ENCODE measurements around the gene RETSAT.

DNA sequence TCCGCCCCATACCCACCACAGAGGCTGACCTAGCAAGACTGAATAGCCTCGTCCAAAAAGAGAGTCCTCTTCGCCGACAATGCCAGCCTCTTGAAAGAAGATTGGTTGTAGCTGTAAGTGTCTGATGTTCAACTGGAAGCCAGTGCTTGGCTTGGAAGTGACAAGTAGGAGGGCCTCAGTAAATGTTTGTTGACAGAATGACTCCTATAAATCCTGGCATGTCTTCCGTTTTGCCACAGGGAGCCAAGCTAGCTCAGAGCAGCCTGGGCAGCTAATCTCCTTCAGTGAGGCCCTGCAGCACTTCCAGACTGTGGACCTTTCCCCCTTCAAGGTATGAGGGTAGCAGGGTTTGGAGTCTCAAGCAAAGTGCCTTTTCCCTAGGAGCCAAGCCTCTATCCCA is 15.2 kb upstream of the RETSAT start:
- TF ChIP-seq POLR2AphosphoS5 (IDR thresholded peaks at IDR 0.05; ENCODE audit: borderline replicate concordance, low read depth, low read length) (no peak), EZH2 (IDR thresholded peaks at IDR 0.05) (no peak)

Data from SK-N-MC (cell line).